HG02610 (cell line): ENCODE results near the gene DIP2C.
"Not testable (repeated sequence)": the region's sequence is repeated elsewhere in the genome, so short reads cannot be mapped to it uniquely, and the experiment has no call there.

Experiments
- ATAC-seq: cut with Tn5 transposase; IDR thresholded peaks from one replicate; pipeline ENCODE4 v1.9.1; 2021; ENCODE audit warnings: mild to moderate bottlenecking, moderate library complexity; ENCODE audit not compliant: unreplicated experiment

Gene DIP2C

GRCh38 chr10:406976-407375 is 282.5 kb downstream of the DIP2C start:
- no peak for ATAC-seq

GRCh38 chr10:405648-406047 is 283.8 kb downstream of the DIP2C start:
- no peak for ATAC-seq

DNA sequence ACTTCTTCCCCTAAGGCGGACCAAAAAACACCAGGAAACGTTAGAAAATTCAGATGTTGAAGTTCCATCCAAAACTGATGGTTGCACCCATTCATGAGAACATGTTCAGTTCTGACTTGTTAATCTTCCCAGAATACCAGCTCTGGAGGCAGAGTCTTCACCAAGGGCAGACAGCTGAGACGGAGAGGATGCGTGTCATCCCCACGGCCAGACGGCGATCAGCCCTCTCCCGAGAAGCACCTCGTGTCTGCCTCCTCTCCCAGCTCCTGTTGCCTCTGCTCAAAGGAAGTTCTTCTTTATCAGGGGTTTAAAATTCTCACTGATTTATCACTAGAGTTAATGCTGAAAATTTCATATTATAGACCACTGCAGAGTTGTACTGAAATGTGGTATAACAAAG is 284.5 kb downstream of the DIP2C start:
- no peak for ATAC-seq

DNA sequence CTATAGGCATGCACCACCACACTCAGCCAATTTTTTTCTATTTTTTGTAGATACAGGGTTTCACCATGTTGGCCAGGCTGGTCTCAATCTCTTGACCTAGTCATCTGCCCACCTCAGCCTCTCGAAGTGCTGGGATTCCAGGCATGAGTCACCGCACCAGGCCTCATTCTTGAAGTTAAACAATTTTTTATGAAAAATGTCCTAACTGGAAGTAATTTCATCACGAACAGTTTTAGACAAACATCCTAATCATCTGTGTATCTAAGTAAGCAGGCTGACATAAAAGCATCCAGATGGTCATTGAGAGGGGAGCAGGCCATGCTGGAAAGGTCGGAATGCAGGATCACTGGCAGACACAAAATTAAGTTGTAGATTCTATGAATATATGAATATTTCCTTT is 285.1 kb downstream of the DIP2C start:
- no peak for ATAC-seq

GRCh38 chr10:398954-399353 is 290.5 kb downstream of the DIP2C start:
- ATAC-seq = no peak

DNA sequence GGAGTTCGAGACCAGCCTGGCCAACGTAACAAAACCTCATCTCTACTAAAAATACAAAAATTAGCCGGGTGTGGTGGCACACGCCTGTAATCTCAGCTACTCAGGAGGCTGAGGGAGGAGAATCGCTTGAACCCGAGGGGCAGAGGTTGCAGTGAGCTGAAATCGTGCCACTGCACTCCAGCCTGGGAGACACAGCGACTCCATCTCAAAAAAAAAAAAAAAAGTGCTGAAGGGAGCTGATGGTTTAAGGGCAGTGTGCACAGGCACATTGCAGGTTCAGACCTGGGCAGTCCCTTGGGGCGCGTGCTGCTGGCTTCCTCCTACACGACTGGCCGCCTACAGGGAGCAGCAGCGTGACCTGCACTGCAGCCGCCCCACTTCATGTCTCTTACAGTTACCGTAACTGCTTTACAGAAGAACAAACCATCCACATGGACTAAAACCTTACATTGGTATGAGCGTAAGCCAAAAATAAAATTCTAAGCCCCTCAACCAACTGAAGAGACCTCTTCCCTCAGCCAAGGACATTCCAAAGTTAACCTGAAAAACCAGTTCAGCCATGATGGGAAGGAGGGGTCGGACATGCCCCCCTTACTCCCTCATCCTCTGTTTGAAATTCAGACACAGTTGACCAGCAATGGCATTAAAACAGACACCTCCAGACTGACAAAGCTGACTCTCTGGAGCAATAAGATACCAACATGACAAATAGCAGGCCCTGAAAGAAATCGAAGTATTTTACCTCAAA is 292.0 kb downstream of the DIP2C start:
- ATAC-seq = no peak

DNA sequence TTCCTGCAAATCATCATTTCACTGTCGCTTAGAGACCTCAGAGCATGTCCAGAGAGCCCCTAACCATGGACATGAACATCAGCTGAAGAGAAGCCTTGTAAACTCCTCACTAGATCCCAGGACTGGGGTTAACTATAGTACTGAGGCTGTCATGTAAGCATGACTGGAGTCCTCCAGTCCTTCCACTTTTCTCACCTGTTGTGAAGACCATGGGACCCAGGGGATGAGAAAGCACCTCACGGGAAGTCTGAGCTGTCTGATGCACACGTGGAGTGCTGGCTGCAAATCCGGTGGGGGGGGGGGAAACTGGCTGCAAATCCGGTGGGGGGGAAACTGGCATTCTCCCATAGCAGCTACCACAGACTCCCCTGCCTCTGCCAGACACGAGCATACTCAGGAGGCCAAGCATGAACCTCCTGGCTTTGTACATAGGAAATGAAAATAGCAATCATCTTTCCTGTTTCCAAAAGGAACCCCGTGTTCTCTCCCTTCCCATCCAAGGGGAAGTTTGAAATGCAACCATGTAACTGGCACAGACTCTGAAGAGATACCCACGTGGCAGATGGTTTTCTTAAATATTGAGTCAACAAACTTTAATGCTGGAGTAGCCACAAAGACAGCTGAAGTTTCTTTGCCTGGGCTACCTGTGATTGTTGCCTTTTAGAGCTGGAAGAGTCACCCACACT is 292.8 kb downstream of the DIP2C start:
- no peak for ATAC-seq

- ATAC-seq = no peak
These were observed 293.4 kb downstream of the DIP2C start for GRCh38 chr10:396107-396506.

GRCh38 chr10:395665-396064 is 293.8 kb downstream of the DIP2C start:
- ATAC-seq = no peak

DNA sequence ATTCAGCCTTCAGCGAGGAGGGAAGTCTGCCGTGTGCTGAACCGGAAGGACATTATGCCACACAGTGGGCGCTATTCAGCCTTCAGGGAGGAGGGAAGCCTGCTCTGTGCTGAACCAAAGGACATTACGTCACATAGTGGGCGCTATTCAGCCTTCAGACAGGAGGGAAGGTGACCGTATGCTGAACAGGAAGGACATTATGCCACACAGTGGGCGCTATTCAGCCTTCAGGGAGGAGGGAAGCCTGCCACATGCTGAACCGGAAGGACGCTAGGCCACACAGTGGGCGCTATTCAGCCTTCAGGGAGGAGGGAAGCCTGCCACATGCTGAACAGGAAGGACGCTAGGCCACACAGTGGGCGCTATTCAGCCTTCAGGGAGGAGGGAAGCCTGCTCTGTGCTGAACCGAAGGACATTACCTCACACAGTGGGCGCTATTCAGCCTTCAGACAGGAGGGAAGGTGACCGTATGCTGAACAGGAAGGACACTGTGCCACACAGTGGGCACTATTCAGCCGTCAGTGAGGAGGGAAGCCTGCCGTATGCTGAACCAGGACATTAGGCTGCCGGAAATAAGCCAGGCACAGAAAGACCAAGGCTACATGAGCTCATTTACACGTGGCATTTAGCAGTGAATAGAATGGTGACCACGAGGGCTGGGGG is 294.9 kb downstream of the DIP2C start:
- ATAC-seq = not testable (repeated sequence)

DNA sequence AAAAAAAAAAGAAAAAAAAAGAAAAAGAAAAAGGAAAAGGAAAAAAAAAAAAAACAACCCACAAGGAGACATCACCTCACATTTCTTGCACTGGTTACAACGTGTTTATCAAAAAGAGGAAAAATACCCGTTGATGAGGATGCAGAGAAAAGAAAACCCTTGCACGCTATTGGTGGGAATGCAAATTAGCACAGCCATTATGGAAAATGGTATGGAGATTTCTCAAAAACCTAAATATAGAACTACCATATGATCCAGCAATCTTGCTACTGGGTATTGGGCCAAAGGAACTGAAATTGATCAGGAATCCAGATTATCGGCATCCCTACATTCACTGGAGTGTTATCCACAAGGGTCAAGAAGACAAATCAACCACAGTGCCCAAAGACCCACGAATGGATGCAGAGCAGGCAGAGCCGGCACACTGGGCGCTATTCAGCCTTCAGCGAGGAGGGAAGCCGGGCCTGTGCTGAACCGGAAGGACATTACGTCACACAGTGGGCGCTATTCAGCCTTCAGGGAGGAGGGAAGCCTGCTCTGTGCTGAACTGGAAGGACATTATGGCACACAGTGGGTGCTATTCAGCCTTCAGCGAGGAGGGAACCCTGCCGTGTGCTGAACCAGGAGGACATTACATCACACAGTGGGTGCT is 295.6 kb downstream of the DIP2C start:
- no peak for ATAC-seq

GRCh38 chr10:393106-393745 is 296.2 kb downstream of the DIP2C start:
- no peak for ATAC-seq

GRCh38 chr10:392705-393037 is 296.8 kb downstream of the DIP2C start:
- ATAC-seq = no peak

DNA sequence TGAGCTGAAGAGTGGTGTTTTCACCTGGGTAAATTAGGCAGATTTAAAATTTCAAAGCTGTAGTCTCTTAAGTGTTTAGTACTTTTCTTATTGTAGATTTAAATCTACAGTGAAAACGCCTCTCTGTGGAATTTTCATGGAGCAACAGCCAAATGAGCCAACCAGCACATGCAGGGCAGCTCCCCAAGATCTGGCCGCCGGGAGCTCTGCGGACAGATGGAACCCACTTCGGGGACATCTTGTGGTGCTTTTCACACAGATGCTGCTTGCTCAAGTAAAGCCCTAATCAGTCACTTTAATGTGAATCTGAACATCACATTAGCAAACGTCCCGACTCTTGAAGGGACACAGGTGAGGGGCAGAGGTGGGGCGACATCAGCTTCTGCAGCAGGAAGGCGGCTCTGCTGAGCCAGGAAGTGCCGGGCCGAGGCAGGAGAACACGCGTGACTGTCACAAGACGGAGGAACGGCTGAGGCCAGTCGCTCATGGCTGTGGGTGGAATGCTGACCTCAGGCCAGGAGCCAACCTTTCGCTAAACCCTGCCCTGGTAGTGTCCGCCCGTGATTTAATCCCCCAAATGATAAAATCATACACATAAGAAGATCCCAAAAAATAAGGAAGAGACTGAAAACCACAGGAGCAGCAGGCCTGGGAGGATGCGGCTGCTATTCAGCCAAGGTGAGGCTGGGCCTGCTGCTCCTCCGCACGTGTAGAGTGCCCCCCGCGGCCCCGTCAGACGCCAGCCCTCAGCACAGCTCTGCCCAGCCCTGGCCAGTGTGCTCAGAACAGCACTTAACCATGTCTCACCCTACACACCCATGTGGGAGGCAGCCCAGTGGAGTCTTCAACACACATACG is 297.4 kb downstream of the DIP2C start:
- no peak for ATAC-seq

DNA sequence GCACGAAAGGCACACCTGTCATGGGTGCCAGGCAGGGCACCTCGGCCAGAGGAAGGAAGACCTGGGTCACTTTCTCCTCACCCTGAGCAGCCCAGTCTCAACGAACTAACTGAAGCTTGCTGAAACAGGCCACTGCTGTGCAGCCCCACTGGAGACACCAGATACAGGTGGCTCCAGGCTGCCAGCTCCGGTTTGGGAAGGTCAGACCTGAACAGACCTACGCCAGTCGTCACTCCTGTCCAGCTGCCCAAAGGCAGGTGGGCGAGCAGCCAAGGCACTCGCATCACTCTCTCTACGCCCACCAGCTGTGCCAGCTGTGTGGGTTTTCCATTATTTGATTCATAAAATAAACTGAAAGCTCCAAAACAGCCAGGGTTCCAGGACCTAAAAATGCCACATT is 298.2 kb downstream of the DIP2C start:
- ATAC-seq = no peak

DNA sequence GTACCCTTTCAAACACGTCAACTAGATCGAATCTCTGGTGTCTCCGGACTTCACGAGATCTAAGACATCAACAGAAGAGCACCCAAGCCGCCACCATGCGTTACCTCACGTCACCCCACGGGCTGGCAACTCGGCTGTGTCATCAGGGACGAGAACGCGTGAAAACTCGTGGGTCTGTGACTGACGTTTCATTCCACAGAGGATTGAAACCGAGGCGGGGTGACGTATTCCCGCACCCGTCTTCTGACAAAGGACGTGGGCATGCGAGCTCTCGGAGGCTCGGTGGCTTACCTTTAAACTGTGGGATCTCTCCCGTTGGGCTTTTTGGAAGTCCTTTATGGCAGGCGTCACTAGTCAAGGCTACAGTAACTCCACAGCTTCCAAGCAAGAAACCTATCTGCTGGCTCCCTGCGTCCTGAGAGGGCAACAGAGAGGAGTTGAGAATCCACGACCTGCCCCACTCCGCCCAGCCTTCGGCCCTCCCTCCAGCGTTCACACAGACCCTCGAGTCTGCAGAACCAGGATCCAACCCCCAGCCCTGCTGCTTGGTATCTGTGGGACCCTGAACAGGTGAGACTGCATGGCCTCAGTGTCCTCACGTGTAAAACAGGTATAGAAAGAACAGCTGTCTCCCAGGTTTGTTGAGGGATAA is 298.9 kb downstream of the DIP2C start:
- no peak for ATAC-seq

DNA sequence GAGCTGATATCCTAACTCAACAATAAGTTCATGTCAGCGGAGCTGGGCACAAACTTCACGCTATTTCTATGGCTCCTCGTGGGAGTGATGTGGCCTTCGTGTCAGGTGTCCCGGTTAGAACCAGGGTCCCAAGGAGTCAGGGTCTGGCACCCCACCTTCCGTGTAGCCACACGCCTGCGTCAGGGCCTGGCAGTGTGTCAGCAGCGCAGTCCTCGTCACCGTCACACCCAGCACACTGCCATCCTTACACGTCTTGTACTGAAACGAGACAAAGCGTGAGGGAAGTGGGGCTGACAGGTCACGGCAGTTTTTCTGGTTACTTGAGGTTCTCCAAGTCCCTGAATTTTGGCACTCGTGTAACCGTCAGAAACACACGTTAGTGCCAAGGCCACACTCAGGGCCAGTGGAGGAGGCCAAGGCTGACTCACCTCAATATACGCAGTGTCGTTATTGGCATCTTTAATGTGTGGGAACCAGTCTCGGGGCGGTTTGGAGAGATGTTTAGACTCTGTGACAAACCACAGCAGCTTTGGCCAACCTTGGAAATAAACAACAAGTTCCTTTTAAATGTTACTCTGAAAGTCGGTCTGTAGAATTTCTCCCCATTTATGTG is 299.5 kb downstream of the DIP2C start:
- no peak for ATAC-seq

DNA sequence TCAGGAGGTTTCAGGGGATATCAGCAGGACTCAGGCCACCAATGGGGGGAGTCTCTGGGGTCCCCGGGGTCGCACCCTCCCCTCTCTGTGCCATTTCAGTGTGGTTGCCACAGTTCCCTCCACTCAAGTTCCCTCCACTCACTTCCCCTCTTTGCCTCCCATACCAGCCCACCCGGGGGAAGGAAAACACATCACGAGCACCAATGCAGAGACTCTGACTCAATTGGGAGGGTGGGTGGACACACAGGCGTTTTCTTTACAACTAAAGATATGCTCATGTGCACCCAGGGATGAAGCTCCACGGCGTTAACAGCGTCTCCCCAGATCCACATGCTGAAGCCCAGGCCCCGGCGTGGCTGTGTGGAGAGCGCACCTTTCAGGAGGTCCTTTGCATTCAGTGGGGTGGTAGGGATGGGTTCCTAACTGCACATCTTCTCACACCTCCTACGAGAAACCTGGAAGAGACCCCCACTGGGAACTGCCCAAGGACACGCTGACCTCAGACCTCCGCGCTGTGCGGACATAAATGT is 300.1 kb downstream of the DIP2C start:
- ATAC-seq = no peak

GRCh38 chr10:388661-389045 is 300.8 kb downstream of the DIP2C start:
- ATAC-seq = no peak
